RCC 7860 (cell line): ENCODE measurements around the gene TNNT2.

ENCODE experiments used
- DNase-seq: peaks from one replicate; pipeline ENCODE4 v3.0.0-alpha.2; 2015; ENCODE audit warnings: low spot score
- FAIRE-seq: peaks from 2 replicates; lab custom pipeline; 2012; peaks lifted over from hg19 to GRCh38; lab: Jason Lieb, UNC

TNNT2 gene

DNA sequence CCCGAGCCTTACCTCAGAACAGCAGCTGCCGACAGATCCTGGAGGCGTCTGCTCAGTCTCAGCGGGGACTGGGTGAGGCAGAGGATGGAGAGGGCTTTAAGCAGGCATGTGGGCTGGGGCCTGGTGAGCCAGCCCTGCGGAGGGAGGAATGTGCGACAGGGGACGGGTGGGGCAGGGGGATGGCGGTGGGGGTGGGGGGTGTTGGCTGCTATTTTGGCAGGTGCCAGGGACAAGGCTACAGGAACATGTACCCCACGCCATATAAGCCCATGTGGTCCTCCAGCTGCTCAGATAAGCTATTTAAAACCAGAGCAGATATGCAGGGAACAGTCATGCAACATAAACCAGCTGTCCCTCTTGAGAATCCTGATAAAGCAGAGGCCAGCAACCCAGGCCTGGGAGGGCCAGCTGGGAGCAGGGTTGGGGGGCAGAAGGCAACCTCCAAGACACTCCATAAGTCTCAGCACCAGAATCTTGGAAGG is at the start of gene TNNT2:
Gene TNNT2, minus strand, starts transcription at position 70 of the 482 bp plus-strand sequence. CDS start 4,426 bp downstream, outside the sequence.
- DNase-seq: no peak
- no peak for FAIRE-seq

DNA sequence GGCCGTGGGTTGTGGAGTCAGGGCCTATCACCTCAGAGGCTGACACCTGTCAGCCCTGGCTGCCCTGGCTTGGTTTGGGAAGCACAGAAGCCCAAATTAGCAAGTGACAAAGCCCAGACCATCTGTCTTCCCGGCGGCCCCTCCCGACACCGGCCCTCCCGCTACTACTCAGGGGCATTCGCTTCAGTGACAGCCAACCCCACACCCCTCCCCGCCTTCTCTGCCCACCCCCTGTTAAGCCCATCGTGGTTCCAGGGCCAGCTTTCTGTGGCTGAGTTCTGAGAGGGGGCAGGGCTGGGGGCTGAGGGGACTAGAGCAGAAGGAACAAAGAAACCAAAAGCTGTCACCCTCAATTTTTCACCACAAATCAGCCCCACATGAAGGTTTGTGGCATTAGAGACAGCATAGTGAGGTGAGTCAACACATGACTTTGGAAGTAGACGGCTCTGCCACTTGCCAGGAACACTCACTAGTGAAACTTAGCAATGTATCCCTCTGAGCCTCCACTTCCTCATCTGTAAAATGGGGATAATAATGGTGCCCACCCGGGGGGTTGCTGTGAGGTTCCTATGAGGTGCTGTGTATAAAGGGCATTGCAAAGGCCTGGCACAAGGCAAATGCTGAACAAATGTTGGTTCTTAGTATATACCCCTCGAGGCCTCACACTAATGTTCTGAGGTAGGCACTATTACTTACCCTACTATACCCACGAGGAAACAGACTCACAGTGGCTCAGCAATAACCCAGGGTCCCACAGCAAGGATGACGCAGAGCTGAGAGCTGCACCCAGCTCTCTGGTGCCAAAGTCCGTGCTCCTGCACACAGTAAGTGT is 49.2 kb upstream of the TNNT2 start:
- FAIRE-seq: no peak
- DNase-seq: no peak

DNA sequence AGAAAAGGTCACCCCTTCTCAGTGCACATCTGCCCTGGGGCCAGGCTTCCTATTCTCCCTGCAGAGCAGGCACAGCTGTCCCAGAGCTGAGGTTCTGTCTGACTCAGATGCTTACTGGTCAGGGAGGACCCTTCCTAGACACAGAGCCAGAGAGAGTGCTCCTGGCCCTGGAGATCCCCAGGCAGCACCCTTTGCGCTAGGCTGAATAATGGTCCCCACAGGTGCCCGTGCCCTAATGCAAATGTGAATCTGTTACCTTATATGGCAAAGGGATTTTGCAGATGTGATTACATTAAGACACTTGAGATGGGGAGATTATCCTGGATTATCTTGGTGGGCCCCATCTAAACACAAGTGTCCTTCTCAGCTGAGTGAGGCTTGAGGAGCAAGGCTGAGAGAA is 46.7 kb upstream of the TNNT2 start:
- DNase-seq: no peak
- FAIRE-seq: no peak

DNA sequence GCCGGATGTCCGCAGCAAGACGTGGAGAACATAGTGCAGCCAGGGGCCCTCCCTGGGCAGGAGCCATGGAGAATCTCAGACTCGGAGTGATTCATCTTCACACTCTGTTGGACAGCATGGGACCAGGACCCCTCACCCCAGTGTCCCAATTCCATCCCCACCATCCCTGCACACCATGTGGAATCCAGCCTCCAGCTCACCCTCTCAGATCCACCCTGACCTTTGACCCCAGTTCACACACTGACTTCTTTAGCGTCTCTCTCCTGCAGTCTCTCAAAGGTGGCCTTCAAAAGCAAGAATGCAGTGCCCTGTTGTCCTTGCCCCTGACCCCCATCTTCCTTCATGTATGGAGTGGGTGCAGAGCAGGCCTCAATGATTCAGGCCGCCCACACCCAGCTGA is 46.2 kb upstream of the TNNT2 start:
- DNase-seq: no peak
- no peak for FAIRE-seq

DNA sequence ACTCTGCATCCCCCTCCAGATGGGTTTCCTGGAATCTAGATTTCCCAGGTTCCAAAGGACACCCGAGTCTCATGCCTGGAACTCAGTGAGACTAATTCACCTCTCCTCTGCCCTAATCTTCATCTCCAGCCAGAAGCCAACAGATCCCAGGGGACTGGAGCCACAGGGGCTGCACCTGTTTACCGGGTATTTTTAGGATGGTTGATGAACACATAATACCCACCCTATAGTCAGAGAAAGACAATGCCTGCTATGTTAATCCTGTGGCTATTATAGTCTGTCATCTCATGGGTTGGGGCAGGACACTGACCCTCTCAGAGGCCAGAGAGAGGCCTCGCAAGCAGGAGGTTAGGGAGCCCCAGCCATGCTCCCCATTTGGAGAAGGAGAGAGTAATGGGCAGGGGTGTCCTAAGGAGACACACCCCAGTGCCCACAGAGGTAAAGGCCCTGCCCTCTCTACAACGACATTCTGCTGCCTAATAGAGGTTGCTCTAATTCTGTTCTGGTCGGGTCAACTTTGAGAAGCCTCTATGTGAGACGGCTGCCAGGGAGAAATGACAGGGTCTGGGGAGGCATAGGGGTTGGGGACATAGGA is 45.1 kb upstream of the TNNT2 start:
- FAIRE-seq (no peak), DNase-seq (no peak)

DNA sequence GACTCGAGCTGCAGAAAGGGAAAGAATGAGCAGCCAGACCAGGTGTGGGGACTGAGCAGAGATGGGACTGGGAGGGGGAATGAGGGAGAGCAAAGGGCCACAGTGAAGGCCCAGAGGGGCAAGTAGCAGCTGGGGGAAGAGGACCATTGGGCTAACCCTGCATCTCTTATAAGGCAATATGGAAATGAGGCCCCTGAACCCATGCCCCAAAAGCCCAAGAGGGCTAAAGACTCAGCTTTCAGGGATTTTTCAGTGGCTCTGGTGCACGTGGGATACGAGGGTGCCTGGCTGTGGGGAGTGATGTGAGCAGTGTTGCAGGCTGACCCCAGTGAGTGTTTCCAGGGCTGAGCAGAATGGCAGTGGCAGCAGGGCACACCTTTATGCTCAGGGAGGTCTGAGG is 44.5 kb upstream of the TNNT2 start:
- DNase-seq (no peak), FAIRE-seq (no peak)

DNA sequence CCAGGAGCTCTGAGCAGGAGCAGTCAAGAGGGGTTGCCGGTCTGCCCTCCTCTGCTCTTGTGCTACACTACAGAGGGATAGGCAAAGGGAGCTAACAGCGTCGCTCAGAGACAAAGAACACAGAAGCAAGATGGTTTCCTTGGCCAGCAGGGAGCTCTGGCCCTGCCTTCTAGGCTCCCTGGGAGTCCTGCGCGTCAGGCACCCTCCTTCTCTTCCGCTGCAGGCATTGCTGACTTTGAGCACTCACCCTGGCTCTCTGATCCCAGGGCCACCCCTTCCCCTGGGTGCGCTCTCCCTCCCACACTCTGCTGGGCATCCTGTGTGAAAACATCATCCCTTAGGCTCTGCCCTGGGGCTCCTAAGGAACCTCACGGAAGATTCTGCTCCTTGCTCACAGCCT is 43.6 kb upstream of the TNNT2 start:
- no peak for DNase-seq
- FAIRE-seq: no peak

DNA sequence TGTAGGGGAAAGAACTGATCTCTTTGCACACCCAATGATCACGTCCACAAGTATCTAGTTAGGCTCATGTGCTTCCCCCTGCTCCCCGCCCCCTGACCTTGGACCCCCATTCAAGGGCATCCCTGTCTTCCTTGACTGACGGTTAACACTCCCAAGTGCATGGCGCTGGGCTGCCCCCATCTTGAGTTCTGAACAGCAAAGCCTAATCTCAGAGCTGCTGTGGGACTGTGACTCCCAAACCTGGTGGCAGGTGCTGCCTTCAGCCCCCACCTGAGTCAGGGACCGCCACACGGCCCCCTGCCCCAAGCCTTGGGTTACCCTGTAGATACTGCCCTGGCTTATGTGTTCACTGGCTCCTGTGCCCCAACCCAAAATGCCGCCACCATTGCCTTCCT is 43.1 kb upstream of the TNNT2 start:
- FAIRE-seq: no peak
- no peak for DNase-seq

DNA sequence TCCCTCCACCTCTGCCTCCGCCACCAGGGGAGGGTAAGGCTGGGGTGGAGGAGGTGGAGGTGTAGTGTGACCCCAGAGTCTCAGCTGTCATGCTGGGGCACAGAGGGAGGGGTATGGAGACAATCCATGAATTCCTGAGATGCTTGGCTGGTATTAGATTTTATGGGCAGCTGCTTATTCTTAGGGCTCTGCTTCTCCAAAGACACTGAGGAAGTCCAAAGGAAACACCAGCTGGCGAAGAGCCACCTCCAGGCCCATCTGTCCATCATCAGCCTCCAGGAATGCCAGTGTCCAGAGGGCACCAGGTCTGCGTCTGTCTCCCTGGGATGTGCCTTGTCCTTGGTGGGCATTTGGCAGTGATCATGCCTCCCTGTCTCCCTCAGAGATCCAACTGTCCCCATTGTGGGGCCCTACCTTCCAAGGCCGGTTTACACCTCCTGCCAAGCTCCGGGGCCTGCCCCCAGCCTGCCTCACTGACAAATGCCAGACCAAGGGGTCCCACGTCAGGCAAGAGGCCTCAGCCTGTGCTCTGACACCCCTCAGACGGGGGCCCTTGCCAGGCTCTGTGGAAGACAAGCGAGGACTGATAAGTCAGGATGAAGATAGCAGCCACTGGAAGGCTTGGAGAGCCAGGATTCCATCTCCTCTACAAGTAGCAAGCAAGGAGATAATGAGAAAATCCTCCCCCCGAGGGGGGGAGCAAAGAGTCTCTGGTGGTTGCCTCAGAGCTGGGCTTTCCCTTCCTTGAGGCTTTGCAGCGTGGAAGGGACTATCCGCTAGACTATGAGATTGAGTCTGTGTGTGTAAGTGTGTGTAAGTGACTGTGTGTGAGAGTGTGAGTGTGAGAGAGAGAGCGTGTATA is 42.5 kb upstream of the TNNT2 start:
- FAIRE-seq: no peak

DNA sequence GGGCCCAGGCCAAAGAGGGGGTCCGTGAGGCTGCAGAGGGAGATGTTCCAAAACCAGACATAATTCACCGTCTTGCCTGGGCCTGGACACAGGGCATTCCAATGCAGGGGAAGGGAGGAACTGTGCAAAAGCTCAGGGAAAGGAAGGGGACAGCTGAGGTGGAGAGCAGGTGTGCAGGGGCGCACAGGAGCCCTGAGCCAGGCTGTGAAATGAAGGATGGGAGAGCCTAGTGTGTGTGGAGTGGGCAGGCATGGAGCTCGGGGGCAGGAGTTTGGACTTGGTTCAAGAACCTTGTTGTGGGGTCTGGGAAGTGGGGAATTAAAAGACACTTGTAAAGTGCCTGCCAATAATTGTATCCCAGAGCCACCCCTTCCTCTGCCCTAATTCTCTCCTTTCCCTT is 41.8 kb upstream of the TNNT2 start:
- no peak for FAIRE-seq
- no peak for DNase-seq

More for the DNA sequence above, 42.5 kb upstream of the TNNT2 start:
- DNase-seq: no peak

DNA sequence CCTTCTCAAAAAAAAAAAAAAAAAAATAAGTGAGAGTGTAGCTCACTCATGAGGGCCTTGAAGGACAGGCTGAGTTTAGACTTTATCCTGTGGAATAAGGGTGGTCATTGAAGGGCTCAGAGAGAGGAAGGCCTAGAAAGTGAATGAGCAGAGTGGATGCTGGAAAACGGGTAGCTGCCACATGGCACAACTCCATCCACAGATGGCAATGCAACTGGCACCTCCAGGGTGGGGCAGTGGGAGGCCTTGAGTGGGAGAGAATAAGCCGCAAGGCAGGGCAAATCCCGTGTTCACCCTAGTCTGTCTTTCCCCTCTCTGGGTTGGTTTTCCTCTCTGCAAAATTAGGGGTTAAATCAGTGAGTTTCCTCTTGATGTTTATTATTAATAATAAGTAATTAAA is 41.0 kb upstream of the TNNT2 start:
- DNase-seq: no peak

DNA sequence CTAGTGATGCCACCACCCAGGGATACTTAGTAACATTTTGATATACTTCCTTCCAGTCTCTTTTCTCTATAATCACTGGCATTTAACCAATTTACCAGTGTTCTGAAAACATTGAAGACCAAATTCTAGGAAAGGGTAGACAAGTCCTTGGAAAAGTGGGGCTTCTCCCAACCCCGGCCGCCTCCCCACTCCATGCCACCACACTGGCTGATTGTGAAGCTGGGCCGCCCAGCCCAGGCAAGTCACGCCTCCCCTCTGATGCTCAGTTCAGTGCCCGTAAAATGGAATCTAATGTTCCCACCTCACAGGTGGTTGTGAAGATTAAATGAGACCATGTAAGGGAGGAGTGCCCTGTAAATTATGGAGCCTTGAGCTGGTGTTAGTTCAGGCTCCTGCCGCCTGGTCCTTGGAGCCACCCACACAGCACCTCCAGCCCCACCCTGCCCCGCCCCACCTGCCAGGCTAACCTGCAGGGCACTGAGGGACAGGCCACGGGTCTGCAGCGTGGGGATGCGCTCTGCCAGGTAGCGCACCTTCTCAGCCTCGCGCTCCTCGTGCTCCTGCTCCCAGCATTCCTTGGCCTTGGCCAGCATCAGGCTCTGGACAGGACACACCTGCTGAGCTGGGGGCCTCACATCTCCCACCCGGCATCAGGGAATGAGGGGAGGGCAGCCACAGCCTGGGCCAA is 36.7 kb upstream of the TNNT2 start:
- no peak for FAIRE-seq
- DNase-seq: no peak

More for the DNA sequence above, 41.0 kb upstream of the TNNT2 start:
- no peak for FAIRE-seq

DNA sequence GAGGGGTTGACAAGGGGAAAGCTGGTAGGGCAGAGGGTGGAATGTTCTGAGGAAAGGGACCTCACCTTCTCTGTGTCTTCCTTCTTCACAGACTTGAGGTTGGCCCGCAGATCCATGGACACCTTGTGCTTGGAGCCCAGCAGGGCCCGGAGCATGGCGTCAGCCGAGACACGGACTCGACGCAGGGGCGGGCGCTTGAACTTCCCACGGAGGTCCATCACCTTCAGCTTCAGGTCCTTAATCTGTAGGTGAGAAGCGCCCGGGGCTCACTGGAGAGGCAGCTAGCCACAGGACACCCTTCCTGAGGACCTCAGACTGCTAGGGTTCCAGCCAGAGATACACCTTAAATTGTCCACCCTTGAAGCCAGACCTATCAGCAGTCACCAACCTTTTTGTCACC is 33.8 kb upstream of the TNNT2 start:
- FAIRE-seq (no peak), DNase-seq (no peak)

DNA sequence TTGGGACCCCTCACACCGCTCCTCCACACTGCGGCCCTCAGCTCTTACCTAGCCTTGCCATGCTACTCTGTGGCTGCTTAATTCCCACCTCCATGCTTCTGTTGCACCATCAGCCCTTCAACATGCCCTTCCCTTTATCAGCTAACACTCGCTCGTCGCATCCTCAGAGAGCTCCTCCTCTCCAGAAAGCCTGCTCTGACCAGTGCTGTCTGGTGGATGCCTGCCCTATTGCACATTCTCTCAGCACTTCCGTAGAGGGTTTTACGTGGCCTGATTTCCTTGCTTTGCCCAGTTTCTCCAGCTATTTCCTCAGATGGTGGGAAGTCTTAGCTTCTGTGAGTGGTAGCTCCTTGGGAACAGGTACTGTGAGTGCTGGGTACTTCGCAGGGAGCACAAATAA is 32.0 kb upstream of the TNNT2 start:
- FAIRE-seq: no peak

DNA sequence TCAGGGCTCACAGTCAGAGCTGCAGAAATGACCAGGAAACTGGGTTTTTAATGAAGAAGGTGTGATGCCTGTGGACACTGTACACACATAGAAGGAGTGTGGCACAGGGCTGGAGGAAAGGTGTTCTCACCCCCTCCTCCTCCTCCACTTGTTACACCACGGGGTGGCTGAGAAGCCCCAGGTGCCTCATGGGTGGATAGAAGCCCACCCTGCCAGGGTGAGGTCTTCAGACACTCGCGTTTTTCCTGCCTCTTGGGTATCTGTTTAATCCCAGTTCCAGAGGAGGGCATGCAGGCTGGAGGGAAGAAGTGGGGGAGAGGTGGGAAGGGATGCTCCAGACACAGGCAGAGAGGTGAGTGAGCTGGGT is 31.3 kb upstream of the TNNT2 start:
- FAIRE-seq: no peak

More for the DNA sequence above, 32.0 kb upstream of the TNNT2 start:
- no peak for DNase-seq

DNA sequence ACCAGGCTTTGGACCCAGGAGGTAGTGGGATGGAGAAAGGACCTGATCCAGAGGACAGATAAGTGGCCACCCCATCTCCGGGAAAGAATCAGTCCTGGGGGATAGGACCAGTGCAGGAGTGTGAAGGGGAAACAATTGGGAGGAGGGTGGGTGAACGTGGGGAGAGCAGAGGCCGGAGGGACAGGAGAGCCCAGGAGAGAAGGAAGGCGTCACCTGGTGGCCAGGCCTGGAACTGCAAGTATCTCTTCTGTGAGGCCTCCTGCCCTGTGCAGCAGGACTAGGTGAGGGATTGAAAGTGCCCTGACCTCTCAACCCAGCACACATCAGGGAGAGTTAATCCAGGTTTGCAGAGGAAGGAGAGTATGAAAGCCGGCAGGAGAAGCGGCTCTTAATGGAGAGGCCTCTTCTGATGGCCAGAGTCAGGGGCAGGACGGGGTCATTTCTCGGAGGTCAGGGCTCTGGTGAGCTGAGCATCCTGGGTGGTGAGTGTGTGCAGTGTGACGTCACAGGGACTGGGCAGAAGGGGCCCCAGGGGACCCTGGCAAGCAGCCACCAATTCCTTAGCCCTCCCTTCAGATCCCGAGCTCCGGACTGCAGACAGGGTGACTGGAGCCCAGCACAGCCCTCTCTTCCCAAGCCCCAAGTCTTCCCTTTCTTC is 30.8 kb upstream of the TNNT2 start:
- FAIRE-seq (no peak), DNase-seq (peak; percentile 63)

More for the DNA sequence above, 31.3 kb upstream of the TNNT2 start:
- DNase-seq: no peak

DNA sequence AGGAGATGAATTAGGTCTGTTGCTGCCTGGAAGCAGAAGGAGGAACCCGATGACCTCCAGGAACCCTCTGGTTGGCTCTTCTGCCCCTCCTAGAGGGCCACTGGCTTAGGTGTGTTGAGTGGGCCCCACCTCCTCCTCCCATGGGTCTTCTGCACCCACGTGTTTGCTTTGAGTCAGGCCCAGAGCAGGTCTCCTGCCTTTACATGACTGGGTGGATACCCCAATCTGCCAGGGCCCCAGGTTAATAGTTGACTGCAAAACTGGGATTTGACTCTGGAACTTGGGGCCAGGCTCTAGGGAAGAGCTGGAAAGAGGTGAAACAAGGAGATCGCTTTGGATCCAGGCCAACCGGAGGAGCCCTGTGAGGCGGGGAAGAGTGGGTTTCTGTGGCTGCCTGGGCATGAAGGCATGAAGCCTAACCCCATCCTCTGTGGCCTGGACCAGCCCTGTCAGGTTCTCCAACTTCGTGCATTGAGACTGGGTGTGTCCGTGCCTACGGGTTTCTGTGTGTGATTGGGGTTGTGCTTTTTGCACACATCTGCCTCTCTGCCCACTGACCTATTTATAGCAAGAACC is 29.4 kb upstream of the TNNT2 start:
- FAIRE-seq: peak; percentile 92
- DNase-seq: peak; percentile 74

DNA sequence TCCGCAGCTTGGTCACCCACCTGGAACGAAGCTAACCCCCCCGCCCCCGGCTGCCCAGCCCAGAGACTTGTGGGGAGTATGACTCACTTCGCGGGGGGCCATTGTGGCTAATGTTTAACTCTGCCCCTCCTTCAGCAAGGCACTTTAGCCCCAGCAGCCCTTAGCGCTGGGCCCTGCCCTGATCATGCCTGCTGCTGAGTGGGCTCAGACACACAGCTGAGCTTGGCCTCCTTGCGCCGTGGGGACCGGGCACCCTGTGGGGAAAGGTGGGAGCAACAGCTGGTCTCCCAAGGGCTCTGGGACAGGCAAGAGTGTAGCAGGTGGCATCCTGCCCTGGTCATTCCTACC is 28.0 kb upstream of the TNNT2 start:
- FAIRE-seq (peak; percentile 89), DNase-seq (peak; percentile 91)

DNA sequence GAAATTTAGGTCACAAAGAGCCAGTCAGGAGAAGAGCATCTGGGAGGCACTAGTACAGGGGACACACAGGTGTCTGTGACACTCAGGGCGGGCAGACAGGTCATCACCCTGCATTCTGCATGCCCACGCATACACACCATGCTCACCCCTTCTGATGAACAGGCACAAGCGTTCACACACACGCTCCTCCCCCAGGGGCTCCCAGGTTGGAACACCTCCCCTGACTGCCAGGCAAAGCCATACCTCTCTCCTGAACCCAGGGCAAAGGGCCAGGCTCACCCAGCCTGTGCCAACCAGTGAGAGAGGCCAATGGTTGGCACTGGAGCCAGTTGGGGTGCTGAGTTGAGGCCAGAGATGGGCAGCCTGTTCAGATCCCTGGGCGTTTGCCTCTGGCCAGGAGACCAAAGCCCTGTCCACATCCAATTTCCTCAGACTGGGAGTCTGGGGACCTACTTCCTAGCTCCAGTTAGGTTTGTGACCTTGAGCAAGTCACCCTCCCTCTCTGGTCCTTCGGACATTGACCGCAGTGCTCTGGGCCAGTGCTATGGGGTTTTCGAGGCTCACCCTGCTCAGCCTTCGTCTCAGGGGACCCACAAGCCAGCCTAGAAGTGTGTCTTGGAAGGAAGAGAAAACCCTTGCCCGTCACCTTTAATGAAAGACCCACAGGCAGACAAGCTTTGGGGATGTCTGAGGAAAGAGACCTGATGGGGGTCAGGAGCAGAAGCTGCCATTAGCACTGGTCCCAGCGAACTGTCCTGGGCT is 27.4 kb upstream of the TNNT2 start:
- no peak for DNase-seq
- no peak for FAIRE-seq
